GM21786 (cell line): ENCODE data around the gene AFAP1.

ENCODE experiments used
- ATAC-seq: cut with Tn5 transposase; IDR thresholded peaks from one replicate; pipeline ENCODE4 v1.9.1; 2021; ENCODE audit not compliant: unreplicated experiment

The AFAP1 gene

DNA sequence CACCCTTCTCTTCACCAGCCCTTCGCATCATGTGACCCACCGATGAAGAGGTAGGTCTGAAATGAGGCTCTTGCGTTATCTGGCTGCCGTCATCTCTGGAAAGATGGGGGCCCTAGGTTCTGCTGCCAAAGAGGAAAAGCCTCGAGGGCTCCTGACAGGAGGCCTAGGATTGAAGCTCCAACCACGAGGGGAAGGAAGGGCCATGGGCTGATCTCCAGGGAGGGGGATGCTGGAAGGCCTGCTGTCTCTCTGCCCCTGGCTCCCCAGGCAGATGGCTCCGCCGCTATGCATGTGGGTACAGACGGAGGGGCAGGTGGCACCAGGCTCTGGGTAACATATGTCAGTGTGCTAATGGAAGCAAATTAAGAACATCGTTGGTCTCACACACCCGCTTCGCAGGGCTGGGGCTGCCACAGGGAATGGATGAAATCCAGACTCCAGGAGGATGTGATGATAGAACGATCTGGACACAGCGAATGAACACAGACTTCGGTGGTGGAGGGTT is 44.9 kb downstream of the AFAP1 start:
- ATAC-seq: no peak

DNA sequence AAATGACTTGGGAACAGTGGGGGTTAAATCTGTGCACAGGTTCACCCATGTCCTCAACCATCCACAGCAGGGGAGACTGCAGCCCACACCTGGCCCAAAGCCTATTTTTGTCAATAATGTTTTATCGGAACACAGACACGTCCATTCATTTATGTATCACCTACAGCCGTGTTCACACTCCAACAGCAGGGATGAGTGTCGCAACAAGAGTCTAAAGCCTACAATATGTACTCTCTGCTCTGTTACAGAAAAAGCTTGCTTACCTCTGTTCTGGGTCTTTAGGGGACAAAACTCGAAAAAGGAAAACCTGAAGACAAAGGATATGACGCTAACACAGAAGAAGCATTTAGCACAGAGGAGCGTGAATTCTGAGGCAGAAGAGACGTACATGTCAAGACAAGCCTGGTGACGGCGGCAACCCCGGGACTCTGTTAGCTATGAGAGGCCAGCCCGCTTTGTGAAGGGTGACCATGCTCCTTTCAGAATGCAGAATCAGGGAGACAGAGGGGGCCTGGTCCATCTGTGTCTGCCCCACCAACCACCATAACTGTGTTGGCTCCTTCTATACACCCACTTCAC is 45.5 kb downstream of the AFAP1 start:
- no peak for ATAC-seq

DNA sequence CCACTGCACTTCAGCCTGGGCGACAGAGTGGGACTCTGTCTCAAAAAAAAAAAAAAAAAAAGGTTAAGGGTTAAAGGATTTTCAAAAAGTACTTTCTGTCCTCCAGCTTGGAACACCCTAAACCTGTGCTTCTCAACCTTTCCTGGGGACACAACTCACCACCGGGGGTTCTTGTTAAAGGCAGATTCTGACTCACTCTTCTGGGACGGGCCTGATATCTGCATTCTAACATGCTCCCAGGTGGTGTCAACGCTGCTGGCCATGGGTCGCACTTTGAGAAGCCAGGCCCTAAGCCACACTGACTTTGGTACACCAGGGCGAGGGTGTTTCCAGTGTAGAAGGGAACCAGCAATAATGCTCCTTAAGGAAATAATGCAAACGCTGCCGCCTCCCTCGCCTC is 46.1 kb downstream of the AFAP1 start:
- ATAC-seq: no peak

DNA sequence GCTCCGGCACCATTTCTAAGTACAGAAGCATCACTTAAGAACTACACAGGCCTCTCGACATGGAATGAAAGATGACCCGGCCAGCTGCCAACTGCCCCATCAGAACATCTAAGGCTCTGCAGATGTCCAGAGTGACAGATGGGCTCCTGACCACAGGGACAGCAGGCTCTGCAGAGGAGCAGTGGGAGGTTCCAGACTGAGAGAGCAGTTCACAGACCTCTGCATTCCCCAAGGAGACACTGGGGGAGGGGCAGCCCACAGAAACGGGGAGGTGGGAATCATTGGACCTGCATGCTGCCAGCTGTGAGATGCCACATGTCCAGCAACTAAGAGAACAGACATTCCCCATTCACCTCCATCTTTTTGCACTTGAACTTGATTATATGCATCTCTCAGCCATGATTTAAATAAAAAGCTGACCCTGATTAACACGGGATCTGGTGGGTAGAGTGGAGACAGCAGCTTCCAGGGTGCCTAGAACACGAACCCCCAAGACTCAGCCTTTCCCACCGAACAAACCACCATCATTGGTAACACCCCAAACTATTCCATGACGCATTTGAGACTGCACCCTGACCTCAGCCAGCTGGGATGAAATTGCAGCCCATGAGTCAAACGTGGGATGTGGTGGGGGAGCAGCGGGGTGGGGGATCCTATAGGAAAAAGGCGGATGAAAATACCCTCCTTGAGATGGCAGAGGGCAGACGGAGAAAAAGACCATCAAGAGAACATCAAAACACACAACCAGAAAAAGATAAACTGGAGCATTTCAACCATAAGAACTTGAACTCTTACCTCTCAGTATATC is 47.2 kb downstream of the AFAP1 start:
- ATAC-seq: no peak

DNA sequence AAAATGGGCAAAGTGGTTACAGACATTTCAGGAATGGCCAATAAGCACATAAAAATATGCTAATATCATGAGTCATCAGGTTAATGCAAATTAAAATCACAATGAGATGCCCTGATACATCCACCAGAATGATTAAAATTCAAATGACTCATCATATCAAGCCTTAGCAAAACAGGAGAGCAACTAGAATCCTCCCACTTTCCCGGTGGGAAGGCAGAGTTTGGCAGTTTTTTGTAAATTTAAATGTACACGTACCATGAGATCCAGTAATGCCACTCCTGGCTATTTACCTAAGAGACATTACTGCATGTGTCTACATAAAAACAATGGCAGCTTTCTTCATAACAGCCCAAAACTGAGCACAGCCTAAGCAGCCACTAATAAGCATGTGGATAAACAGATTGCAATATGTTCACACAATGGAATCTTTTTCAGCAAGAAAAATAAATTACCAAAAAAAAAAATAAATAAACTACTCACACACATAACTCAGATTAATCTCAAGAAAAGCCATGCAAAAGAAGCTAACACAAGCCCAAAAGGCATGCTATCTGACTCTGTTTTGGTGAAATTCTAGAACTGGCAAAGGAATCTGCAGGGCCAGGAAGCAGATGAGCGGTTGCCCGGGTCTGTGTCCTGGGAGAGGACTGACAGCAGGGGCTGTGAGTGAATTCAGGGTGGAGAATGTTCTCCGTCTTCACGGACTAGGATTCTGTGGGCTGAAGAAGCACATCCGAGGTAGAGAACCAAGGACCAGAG is 48.8 kb downstream of the AFAP1 start:
- no peak for ATAC-seq

DNA sequence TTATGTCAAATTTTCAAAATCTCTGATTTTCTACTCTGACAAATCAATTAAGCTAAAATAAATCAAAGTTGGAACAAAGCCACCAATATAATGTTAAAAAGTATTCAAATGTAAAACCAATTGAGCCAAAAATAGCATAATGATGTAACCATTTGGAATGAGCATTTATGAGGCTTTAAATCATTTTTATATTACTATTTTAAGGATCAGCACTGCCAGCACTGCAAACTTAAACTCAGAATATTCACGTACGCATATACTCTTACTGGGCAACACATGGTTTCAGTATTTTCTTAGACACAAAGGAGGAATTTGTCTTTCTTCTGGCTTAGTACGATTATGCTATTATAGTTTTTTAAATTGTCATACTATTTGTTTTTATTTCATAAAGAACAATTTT is 52.2 kb downstream of the AFAP1 start:
- no peak for ATAC-seq

DNA sequence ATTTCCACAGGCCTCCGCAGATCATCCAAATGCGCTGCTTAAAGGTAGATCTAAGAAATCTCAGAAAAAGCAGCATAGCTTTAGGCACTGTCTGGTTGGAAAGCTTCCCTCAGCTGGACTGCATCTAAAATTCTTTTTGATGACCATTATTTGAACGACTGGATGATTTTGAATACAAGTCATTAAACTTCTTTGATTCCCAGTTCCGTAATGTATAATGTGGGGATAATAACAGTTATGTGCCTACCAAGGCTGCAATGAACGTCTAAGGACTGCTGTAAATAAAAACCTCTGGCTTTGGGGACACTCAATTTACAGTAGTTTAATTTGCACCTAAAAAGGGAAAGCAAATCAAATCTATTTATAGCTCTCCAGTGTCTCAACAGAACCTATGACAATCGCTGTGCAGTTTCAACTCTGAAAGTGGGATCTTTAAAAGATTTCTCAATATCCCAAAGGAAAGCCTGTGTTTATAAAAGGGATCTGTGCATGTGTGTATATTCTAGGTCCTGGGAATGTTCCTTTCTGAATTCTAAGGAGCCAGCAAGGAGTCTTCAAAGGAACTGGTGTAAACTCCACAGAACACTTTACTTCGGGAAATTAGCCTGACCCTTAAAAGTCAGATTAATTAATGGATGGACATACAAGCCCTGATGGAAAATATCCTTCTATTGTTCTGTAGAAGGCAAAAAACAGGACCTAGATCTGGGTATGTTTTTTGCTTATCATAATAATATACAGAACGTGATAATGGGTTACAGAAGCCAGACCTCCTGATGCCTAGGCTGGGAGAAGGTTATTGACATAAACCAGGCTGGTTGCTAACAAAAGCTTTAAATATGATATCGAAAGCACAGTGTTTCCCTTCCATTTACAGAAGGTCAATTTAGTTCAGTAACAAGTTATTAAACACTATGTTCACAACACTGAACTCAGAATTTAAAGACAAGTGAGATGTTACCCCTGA is 53.4 kb downstream of the AFAP1 start:
- ATAC-seq: no peak

DNA sequence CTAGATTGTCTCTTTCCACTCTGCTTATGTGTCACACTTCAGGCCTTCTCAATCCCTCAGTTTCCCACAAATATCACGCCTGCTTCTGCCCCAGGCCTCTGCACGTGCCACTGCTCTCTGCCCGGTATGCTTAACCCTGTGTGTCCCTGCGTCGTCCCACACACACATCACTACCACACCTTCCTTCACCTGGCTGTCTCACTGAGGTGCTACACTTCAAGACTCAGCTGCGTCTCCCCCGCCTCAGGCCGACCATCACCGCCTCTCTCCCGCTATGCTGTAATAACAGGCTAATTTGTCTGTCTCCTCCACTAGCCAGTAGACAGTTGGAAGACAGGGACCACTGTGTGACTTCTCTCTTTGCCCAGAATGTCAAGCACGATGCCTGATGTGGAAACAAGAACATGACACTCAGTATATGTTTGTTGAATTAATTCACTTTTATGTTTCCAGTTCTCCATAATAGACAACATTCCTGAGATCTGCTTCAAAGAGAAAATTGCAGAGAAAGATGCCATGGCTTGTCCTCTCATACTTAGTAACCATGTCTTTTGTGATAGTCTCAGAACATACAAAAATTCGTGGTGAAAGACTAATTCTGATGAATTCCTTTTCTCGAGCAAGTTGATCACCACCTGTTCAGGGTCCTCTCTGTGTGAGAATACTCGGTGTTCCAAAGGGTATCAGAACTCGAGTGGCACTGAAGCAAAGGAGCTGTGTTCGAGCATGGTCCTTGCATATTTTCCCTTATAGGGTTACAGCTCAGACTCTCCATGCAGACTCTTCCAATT is 54.2 kb downstream of the AFAP1 start:
- ATAC-seq: no peak

DNA sequence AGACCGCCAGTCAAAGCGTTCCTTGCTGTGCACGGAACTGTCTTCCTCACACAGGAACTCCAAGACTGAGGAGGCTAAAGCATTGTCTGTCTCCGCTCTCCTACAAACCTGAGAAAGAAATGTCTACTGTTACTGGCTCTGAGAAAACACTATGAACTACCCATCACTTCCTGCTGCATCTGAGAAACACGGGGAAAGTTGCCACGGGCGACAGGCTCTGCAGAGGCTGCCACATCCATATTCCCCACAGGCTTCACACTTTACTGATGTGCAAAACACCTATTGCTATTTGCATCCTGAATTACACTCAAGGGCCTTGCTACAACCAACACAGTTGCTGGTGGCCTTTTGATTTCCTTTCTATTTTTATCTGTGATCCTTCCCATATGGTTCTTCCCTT is 59.0 kb downstream of the AFAP1 start:
- no peak for ATAC-seq

DNA sequence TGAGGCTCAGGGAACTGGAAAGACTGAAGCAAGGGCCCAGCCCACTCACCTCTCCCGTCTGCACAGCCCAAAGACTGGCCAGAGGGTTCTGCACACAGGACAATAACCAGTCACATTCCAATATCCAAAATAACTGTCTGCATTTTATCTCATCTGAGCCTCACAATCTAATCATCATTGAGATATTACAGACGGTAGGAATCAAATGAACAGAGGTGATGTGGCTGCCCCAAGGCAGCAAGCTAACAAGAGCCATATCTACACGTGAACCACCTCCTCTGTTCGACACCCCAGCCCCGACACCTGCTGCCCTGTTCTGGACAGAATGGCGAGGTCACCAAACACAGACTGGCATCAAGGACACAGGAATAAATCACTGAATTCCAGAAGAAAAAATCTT is 60.5 kb downstream of the AFAP1 start:
- ATAC-seq: no peak

DNA sequence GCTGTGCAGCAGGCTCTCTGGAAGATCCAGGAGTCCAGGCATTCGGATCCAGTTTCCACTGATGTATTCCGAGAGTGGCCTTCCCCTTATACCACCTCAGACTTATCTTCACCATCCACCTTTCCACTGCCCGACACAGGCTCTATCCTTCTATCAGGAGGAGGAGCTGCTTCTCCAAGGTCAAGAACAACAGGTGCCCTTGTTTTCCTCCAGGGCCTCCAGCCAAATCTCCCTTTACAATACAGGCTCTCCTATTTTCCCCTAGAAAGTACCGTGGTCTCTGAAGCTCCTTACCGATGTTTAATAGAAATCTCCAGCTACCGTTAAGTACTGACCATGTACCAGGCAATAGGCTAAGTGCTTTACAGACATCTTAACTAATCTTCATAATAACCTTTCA is 61.3 kb downstream of the AFAP1 start:
- ATAC-seq: no peak

DNA sequence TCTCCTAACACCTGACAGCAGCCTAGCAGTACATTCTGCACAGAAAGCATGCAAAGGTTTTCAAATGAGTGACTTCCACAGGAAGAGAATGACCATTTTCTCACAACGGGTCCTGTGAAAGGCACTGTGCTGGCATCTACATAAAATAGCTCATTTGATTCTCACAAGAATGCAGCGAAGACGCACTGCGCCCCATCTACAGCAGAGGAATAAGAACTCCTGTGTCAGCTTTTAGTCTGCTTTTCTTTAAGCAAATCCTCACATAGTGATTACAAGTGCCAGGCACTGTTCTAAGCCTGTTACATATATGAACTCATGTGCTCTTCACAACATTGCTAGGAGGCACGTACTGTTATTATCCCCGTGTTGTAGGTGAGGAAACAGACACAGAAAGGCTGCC is 62.5 kb downstream of the AFAP1 start:
- ATAC-seq: no peak

DNA sequence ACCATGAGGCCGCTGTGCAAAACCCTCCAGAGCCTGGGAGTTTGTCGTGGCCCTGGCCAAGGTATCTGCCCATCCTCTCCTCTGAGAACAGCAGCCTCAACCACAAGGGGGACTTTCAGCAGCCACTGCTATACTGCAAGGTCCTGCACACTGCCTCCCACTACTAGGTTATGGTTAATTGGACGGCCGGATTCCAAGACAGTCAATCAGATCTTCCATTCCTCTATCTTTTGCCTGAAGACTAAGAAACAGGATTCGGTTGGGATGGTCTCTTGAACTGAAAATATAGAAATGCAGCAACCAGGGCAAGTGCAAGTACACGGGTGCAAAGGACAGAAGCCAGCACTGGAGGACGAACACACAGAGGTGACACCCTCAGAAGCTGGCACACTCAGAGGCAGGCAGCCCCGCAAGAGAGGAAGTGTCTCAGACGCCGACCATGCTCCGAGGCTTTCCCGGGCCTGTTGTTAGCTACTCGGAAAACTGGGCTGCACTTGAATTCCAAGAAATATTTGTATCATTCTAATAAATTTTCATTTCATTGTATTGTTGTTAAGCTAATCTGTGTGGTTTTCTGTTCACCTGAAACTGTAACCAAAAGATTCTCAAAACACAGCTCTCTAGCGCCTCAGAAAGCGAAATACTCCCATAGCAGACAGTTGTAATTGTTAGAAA is 63.3 kb downstream of the AFAP1 start:
- ATAC-seq: no peak

DNA sequence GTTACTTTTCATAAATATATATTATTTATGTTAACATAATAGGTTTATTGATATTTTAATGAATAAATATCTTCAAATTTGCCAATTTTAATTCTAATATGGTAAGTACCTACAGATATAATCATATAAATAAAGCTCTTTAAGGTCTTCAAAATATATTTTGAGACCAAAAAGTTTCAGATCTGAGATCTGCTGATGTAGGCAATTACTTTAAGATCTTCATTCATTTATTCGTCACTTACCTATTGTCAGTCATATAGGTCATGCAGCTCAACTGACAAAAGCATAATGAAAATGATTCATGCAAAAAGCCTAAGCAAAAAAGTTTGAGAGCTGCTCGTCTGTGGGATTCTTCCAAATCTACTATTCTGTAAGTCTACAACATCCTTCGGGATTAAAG is 64.8 kb downstream of the AFAP1 start:
- no peak for ATAC-seq

DNA sequence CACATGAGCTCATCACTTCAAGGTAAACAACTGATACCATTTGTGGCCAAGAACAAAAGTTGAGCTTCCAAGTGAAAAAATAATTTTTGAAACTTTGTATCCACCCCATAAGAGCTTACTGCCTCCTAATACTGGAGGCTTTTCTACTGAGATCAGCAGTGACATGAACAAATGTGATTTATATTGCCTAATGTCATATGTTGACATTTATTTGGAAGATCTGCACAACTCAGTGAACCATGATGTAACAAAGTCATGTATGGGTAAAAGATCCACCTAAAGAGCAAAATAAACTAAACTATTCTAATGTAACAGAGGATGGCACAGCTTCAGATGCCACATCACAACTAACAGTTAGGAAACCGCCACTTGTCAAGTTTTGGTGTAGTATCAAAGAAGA is 65.8 kb downstream of the AFAP1 start:
- no peak for ATAC-seq

DNA sequence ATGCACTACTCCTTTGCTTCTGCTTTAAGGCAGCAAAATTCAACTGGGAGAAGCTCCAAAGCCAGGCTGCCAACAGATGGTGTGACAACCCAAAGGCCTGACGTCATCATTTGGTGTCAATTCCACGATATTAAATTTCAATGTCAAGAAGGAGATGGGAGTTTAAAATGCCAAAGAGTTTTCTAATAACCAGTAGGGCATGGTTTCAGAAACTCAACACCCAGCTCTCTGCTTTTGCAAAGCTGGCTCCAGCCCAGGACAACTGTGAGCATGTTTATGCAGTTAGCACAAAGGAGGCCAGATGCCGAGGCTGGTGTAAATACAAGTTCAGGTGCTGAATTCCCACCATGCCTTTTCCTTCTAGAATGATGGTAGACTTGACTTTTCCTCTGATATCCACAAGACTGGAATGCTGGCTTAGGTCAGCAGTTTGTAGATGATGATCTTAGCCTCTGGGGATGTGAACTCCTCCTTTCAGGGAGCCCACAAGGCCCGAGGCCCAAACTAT is 67.3 kb downstream of the AFAP1 start:
- no peak for ATAC-seq

DNA sequence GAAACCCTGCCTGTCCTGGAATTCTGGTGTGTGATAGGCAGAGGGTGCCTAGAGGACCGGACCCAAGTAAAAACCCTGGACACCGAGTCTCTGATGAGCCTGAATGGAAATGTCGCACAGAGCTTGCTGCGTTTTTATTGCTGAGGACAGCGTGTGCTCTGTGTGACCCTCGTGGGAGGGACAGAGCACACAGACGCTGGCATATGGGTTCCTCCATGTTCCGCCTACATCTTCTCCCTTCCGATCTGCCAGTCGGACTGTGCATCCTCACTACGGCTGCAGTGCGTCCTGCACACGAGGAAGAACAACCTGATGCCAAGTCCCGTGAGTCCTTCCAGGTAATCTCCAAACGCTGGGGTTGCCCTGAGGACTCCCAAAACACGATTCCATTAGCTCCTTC is 68.3 kb downstream of the AFAP1 start:
- ATAC-seq: no peak

DNA sequence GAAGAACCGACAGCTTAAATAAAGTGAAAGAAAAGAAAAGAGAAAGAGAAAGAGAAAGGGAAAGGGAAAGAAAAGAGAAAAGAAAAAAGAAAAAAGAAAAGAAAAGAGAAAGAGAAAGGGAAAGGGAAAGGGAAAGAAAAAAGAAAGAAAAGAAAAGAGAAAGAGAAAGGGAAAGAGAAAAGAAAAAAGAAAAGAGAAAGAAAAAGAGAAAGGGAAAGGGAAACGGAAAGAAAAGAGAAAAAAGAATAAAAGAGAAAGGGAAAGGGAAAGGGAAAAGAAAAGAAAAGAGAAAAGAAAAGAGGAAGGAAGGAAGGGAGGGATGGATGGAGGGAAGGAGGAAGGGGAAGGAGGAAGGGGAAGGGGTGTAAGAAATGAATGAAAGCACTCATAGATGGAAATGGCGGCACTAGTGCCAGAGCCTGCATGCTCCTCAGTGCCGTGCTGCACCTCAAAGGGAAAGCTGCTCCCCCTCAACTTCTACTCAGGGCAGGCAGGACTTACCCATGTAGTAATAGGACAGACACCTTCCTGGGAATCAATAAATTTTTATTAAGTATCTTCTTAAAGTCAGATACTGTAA is 70.7 kb downstream of the AFAP1 start:
- no peak for ATAC-seq

DNA sequence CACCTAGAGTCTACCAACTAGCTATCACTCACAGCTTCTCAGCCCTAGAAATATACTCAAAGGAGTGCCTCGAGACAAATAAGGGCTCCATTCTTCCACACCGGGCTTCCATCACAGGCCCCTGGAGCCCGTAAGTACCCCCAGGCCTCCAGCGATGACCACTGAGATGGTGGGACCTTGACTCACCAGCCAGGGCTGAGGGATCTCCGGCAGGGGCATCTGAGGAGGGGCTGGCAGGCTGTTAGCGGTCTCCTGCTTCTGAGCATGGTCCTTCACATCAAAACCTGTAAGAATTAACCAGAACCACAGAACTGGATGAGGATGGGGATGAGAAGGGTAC is 71.3 kb downstream of the AFAP1 start:
- ATAC-seq: no peak
